ENCODE data around the gene USP26.

- TF ChIP-seq EZH2 (IDR thresholded peaks at IDR 0.05; ENCODE audit: low read depth, unreplicated experiment), result no peak
- TF ChIP-seq ZNF331 (CRISPR knock-in tag; IDR thresholded peaks at IDR 0.05; ENCODE audit: low read depth), result no peak
- no peak for TF ChIP-seq CTCF (conservative IDR thresholded peaks at IDR 0.05; ENCODE audit: low read depth in 2 of 2)
Observed at GRCh38 chrX:133083899-133084298, 13.0 kb downstream of the USP26 start.

Measured in GM23338 (cell line).